Adrenal gland (tissue), 12 donors: ENCODE results near the gene RALGDS. TPM values are rescaled to one million over a fixed set of nuclear protein-coding genes. Genes with fewer than 3 reads are reported as not detected.

Source experiments
- DNase-seq, 7 donors: peaks; one replicate each; pipeline ENCODE4 v3.0.0-alpha.2; 2019 to 2020
- H3K27ac ChIP-seq, 5 donors: fragments of 200-600 bp; sonication (generic) in 4 of 5; 1 replicate in 3 of 5; 2 replicates in 2 of 5; pipeline versions ENCODE4 v1.5.1 to v1.8.0; 2016 to 2020; ENCODE audit warnings: mild to moderate bottlenecking in 1 of 5
- H3K27me3 ChIP-seq: fragments of 200-600 bp; 2 replicates; pipeline ENCODE4 v1.8.0; 2021
- H3K36me3 ChIP-seq, 2 donors: fragments of 200-600 bp; replicated peaks in 1 of 2; 1 replicate in 1 of 2; 2 replicates in 1 of 2; pipeline versions ENCODE4 v1.5.1 to v1.8.0; 2018 to 2022
- H3K4me1 ChIP-seq, 2 donors: fragments of 200-600 bp; replicated peaks in 1 of 2; 1 replicate in 1 of 2; 2 replicates in 1 of 2; pipeline versions ENCODE4 v1.5.1 to v1.8.0; 2018 to 2021
- H3K4me3 ChIP-seq, 4 donors: fragments of 200-600 bp; sonication (generic) in 3 of 4; one replicate each; pipeline ENCODE4 v1.5.1; 2016 to 2018
- H3K9me3 ChIP-seq, 3 donors: fragments of 200-600 bp; sonication (generic) in 1 of 3; replicated peaks in 1 of 3; 1 replicate in 2 of 3; 2 replicates in 1 of 3; pipeline versions ENCODE4 v1.5.1 to v1.8.0; 2016 to 2021
- CTCF ChIP-seq, 6 experiments: fragments of 450-650 bp in 4 of 6; fragments of 200-600 bp in 2 of 6; sonication (generic) in 1 of 6; IDR thresholded peaks; 1 replicate in 5 of 6; 2 replicates in 1 of 6; pipeline versions ENCODE4 v1.5.1 to v1.8.0; 2016 to 2021; ENCODE audit warnings: antibody characterized with exemption in 6 of 6, mild to moderate bottlenecking in 2 of 6, moderate library complexity in 1 of 6
- POLR2A ChIP-seq, 2 donors: fragments of 450-650 bp; IDR thresholded peaks; one replicate each; pipeline ENCODE4 v1.6.1; 2017; ENCODE audit warnings: antibody characterized with exemption in 2 of 2, mild to moderate bottlenecking in 2 of 2, moderate library complexity in 1 of 2
- WGBS, 4 donors: extraction: QIAGEN DNeasy Blood & Tissue Kit in 2 of 4; methylation state at CpG; one replicate each; pipeline versions ENCODE4 v1.1.5 to v1.1.7; 2013 to 2017; 5-methylcytosine and 5-hydroxymethylcytosine counted together
- intact Hi-C, 2 donors: fragments of 100-400 bp; cut with DNase I; formaldehyde crosslinking; loops; one replicate each; pipeline versions ENCODE4 v1.14.1 to v1.15.0; 2022 to 2023
- polyA plus RNA-seq, 3 donors: library from polyadenylated mRNA; stranded (reverse); fragments of 200-250 nt in 2 of 3; fragments of 350-450 nt in 1 of 3; fragmentation: Illumina TruSeq in 1 of 3; extraction: RNeasy Lipid Tissue Mini Kit (QIAGEN cat#74804) in 1 of 3; gene quantifications; one replicate each; pipeline ENCODE4 v1.2.3, GENCODE V29; 2013 to 2014
- total RNA-seq, 9 donors: library from RNA; depleted of rRNA in 4 of 9; stranded (reverse); fragments of >200 nt in 4 of 9; fragments of 120-200 nt in 1 of 9; fragmentation: NEBNext Ultra II Directional in 1 of 9; extraction: Animal tissue kit (Norgen Biotek cat#: 25700) in 1 of 9; gene quantifications; one replicate each; pipeline versions ENCODE4 v1.1.0 to v1.2.4, GENCODE V29; 2013 to 2023
- donor health status: healthy with polysubstance abuse.
- donor health status: Bipolar disorder and iron deficiency.
- donor health status: DM: yes; HTN: yes; CAD: no.
- donor health status: DM: no; HTN: no; CAD: no.
- donor health status: DM: no; HTN: no; CAD: no.
- donor health status: DM: yes; HTN: yes; CAD: no.

RALGDS gene
- total and polyA plus RNA-seq, 12 donors: 21.3 to 170 (median 67.5) TPM

GRCh38 chr9:133057553-133057952 lies 63.5 kb downstream of the RALGDS start:
- intact Hi-C loops: no loop called here
- 94 to 95% (median 94%) methylated on average over 12 of the region's 12 CpGs for WGBS, 4 donors
- Histone ChIP-seq H3K4me1 (peaks cover 0 to 6% of the 10 kb centered on the region in 2 donors), H3K27me3 (no peaks in the 10 kb centered on the region), H3K36me3 (peaks cover 0 to 54% of the 10 kb centered on the region in 2 donors), H3K4me3 (no peak overlapping the region), H3K9me3 (no peaks in the 10 kb centered on the region), H3K27ac (no peak overlapping the region)
- DNase-seq: no peak
- TF ChIP-seq CTCF (IDR thresholded peaks at IDR 0.05): no peak
- TF ChIP-seq POLR2A (IDR thresholded peaks at IDR 0.05): no peak

- 81 to 89% (median 85%) methylated on average over 3 to 8 of the region's 8 CpGs for WGBS, 4 donors
- DNase-seq: no peak
- TF ChIP-seq CTCF (IDR thresholded peaks at IDR 0.05) (no peak), POLR2A (IDR thresholded peaks at IDR 0.05) (no peak)
- intact Hi-C loops: no loop called here
- Histone ChIP-seq H3K4me3 (no peak overlapping the region), H3K27me3 (no peaks in the 10 kb centered on the region), H3K27ac (no peak overlapping the region), H3K4me1 (peaks cover 0 to 6% of the 10 kb centered on the region in 2 donors), H3K36me3 (peaks cover 0 to 58% of the 10 kb centered on the region in 2 donors), H3K9me3 (no peaks in the 10 kb centered on the region)
These were observed 64.0 kb downstream of the RALGDS start for GRCh38 chr9:133057006-133057405.

- DNase-seq: no peak
- Histone ChIP-seq H3K36me3 (peaks cover 0 to 62% of the 10 kb centered on the region in 2 donors), H3K27ac (no peak overlapping the region), H3K4me1 (peaks cover 0 to 6% of the 10 kb centered on the region in 2 donors), H3K9me3 (no peaks in the 10 kb centered on the region), H3K27me3 (no peaks in the 10 kb centered on the region), H3K4me3 (no peak overlapping the region)
- 92 to 96% (median 92%) methylated on average over 11 to 13 of the region's 13 CpGs for WGBS, 4 donors
- TF ChIP-seq CTCF (IDR thresholded peaks at IDR 0.05) (no peak), POLR2A (IDR thresholded peaks at IDR 0.05) (no peak)
- intact Hi-C loops: no loop called here
These were observed 64.5 kb downstream of the RALGDS start for GRCh38 chr9:133056533-133056932.

- peaks cover 0 to 69% of the 10 kb centered on the region in 2 donors for H3K36me3 ChIP-seq
These were observed 65.1 kb downstream of the RALGDS start for GRCh38 chr9:133055788-133056420.

More at GRCh38 chr9:133055788-133056420, 65.1 kb downstream of the RALGDS start:
- H3K27me3 ChIP-seq: no peaks in the 10 kb centered on the region
- H3K27ac ChIP-seq: no peak overlapping the region
- H3K4me3 ChIP-seq: no peak overlapping the region
- intact Hi-C loops: no loop called here
- H3K4me1 ChIP-seq: no peaks in the 10 kb centered on the region
- 94 to 96% (median 95%) methylated on average over 7 to 17 of the region's 17 CpGs for WGBS, 4 donors
- DNase-seq: no peak
- no peak for TF ChIP-seq POLR2A (IDR thresholded peaks at IDR 0.05)
- no peak for TF ChIP-seq CTCF (IDR thresholded peaks at IDR 0.05)
- no peaks in the 10 kb centered on the region for H3K9me3 ChIP-seq
